OCI-LY7 (cell line): ENCODE measurements around the gene GPR35. TPM values are rescaled to one million over a fixed set of nuclear protein-coding genes. Genes with fewer than 3 reads are reported as not detected.

Experiments used
- BruUV-seq: library from RNA; stranded (reverse); fragments of 400-500 nt; replicated peaks from 2 replicates; lab custom pipeline; 2021; lab: Mats Ljungman, UMichigan
- CTCF ChIA-PET: fragments of 300-600 bp; sonication (Branson Sonifier 250); formaldehyde crosslinking; loops from one replicate; lab custom pipeline; 2022; ENCODE audit warnings: antibody characterized with exemption; ENCODE audit not compliant: unreplicated experiment; lab: Charles Lee
- POLR2A ChIA-PET: fragments of 300-600 bp; sonication (Branson Sonifier 250); formaldehyde crosslinking; loops from one replicate; lab custom pipeline; 2022; ENCODE audit warnings: antibody characterized with exemption; lab: Charles Lee
- DNase-seq: peaks from one replicate; pipeline ENCODE4 v3.0.0-alpha.2; 2015; ENCODE audit warnings: low spot score
- H2AFZ ChIP-seq: fragments of 200-600 bp; sonication (generic), shearing (Covaris generic); 2 replicates; pipeline ENCODE4 v1.6.1; 2014; ENCODE audit warnings: mild to moderate bottlenecking, antibody characterized with exemption, low read length, moderate library complexity
- H3K27ac ChIP-seq: fragments of 200-600 bp; sonication (generic); 2 replicates; pipeline ENCODE4 v1.5.1; 2014; ENCODE audit warnings: mixed run types, low read depth, mild to moderate bottlenecking, moderate library complexity, low read length, inconsistent platforms; ENCODE audit not compliant: poor library complexity, severe bottlenecking
- H3K36me3 ChIP-seq: fragments of 200-600 bp; sonication (generic); 2 replicates; pipeline ENCODE4 v1.6.1; 2014; ENCODE audit warnings: mild to moderate bottlenecking, antibody characterized with exemption, low read length, moderate library complexity, mixed read lengths; ENCODE audit not compliant: insufficient read depth
- H3K4me1 ChIP-seq: fragments of 200-600 bp; sonication (generic); 2 replicates; pipeline ENCODE4 v1.5.1; 2014; ENCODE audit warnings: mild to moderate bottlenecking, low read length; ENCODE audit not compliant: insufficient read depth, poor library complexity, severe bottlenecking
- H3K4me2 ChIP-seq: fragments of 200-600 bp; sonication (generic); 2 replicates; pipeline ENCODE4 v1.6.1; 2014; ENCODE audit warnings: mild to moderate bottlenecking, low read length
- H3K4me3 ChIP-seq: fragments of 200-600 bp; sonication (generic); 2 replicates; pipeline ENCODE4 v1.5.1; 2014; ENCODE audit warnings: mild to moderate bottlenecking, low read depth, low read length; ENCODE audit not compliant: poor library complexity, severe bottlenecking
- H3K79me2 ChIP-seq: fragments of 200-600 bp; sonication (generic); 2 replicates; pipeline ENCODE4 v1.6.1; 2016; ENCODE audit warnings: low read depth, mild to moderate bottlenecking, low read length, moderate library complexity, mixed read lengths; ENCODE audit not compliant: insufficient read depth
- H3K9me2 ChIP-seq: fragments of 200-600 bp; sonication (generic); 2 replicates; pipeline ENCODE4 v1.6.1; 2016; ENCODE audit warnings: mild to moderate bottlenecking, low read length, mixed read lengths; ENCODE audit not compliant: insufficient read depth
- H3K9me3 ChIP-seq: fragments of 200-600 bp; sonication (generic); 2 replicates; pipeline ENCODE4 v1.6.1; 2014; ENCODE audit warnings: mild to moderate bottlenecking, mixed run types, low read length, mixed read lengths
- H4K20me1 ChIP-seq: fragments of 200-600 bp; sonication (generic); 2 replicates; pipeline ENCODE4 v1.6.1; 2014; ENCODE audit warnings: mild to moderate bottlenecking, antibody characterized with exemption, low read length, moderate library complexity, mixed read lengths; ENCODE audit not compliant: insufficient read depth
- CTCF ChIP-seq: fragments of 200-600 bp; sonication (generic); conservative IDR thresholded peaks from 2 replicates; pipeline ENCODE4 v1.5.1; 2014; ENCODE audit warnings: mild to moderate bottlenecking, antibody characterized with exemption, low read length, moderate library complexity, mixed read lengths
- EZH2phosphoT487 ChIP-seq: fragments of 200-600 bp; sonication (generic); IDR thresholded peaks from 2 replicates; pipeline ENCODE4 v1.6.1; 2018; ENCODE audit warnings: low read depth, borderline replicate concordance, mild to moderate bottlenecking, mixed run types, antibody characterized with exemption, low read length, moderate library complexity, mixed read lengths
- intact Hi-C: fragments of 100-400 bp; cut with micrococcal nuclease; formaldehyde crosslinking; loops from one replicate; pipeline ENCODE4 v1.10.0; 2022; ENCODE audit not compliant: unreplicated experiment
- total RNA-seq, 2 experiments: library from RNA; depleted of rRNA in 1 of 2; stranded (reverse); fragments of >200 nt in 1 of 2; shearing (Covaris generic) in 1 of 2; gene quantifications; 2 replicates each; pipeline ENCODE4 v1.2.3, GENCODE V29; 2014 to 2022

Gene GPR35
- total RNA-seq, 2 experiments from 2014 or later = 0.88 to 2.4 TPM

GRCh38 chr2:240643093-240643810 lies 18.0 kb downstream of the GPR35 start:
- H3K79me2 ChIP-seq = no peaks in the 10 kb centered on the region
- no peaks in the 10 kb centered on the region for H3K9me3 ChIP-seq
- ChIA-PET POLR2A (no interaction called here), CTCF (no interaction called here)
- no peaks in the 10 kb centered on the region for H3K4me1 ChIP-seq
- H3K36me3 ChIP-seq = no peaks in the 10 kb centered on the region
- H3K4me2 ChIP-seq = no peak overlapping the region
- no peak overlapping the region for H2AFZ ChIP-seq
- H3K9me2 ChIP-seq = no peaks in the 10 kb centered on the region
- DNase-seq = no peak
- H4K20me1 ChIP-seq = no peaks in the 10 kb centered on the region
- no peak overlapping the region for H3K4me3 ChIP-seq
- TF ChIP-seq EZH2phosphoT487 (no peak), CTCF (no peak)
- H3K27ac ChIP-seq = no peak overlapping the region
- intact Hi-C loops = no loop called here
- BruUV-seq = no TSS peak

GRCh38 chr2:240643811-240644150 lies 18.5 kb downstream of the GPR35 start:
- intact Hi-C loops = no loop called here
- Histone ChIP-seq H3K4me2 (no peak overlapping the region), H3K27ac (no peak overlapping the region), H4K20me1 (no peaks in the 10 kb centered on the region), H3K36me3 (no peaks in the 10 kb centered on the region), H3K9me3 (no peaks in the 10 kb centered on the region), H2AFZ (no peak overlapping the region), H3K9me2 (no peaks in the 10 kb centered on the region), H3K4me1 (no peaks in the 10 kb centered on the region), H3K79me2 (no peaks in the 10 kb centered on the region), H3K4me3 (no peak overlapping the region)
- ChIA-PET CTCF (no interaction called here), POLR2A (interaction anchor here (0.6 kb wide), 1 partner anchor 245 kb away, joined by 4 read pairs; no protein-coding TSS in a partner anchor)
- TF ChIP-seq EZH2phosphoT487 = no peak
- no peak for TF ChIP-seq CTCF
- no TSS peak for BruUV-seq
- no peak for DNase-seq

- no peak for DNase-seq
- Histone ChIP-seq H3K4me1 (no peaks in the 10 kb centered on the region), H3K9me2 (no peaks in the 10 kb centered on the region), H3K9me3 (no peaks in the 10 kb centered on the region), H2AFZ (no peak overlapping the region), H3K4me2 (no peak overlapping the region), H3K27ac (no peak overlapping the region), H3K36me3 (no peaks in the 10 kb centered on the region), H4K20me1 (no peaks in the 10 kb centered on the region), H3K4me3 (no peak overlapping the region), H3K79me2 (no peaks in the 10 kb centered on the region)
- ChIA-PET CTCF (no interaction called here), POLR2A (interaction anchor here (0.6 kb wide), 1 partner anchor 245 kb away, joined by 4 read pairs; no protein-coding TSS in a partner anchor)
- no TSS peak for BruUV-seq
- intact Hi-C loops = no loop called here
- TF ChIP-seq EZH2phosphoT487 (no peak), CTCF (no peak)
Measured at GRCh38 chr2:240644171-240644651, 18.9 kb downstream of the GPR35 start.
